Activated T-helper 2 cell treated with anti-CD3 and anti-CD28 coated beads, Interferon-gamma antibody, Interleukin-2, Interleukin-4, amounts not matched to agents 10 μg/mL and 5 μg/mL and 100 μg/mL, durations not matched to agents 14 hours and 24 hours and 36 hours (primary cell): ENCODE measurements around the gene LGALS4. TPM values are rescaled to one million over a fixed set of nuclear protein-coding genes. Genes with fewer than 3 reads are reported as not detected.
A peak's percentile ranks its signal among the peaks of the same experiment; 100 is the strongest.

Experiments
- DNase-seq: peaks from one replicate; pipeline ENCODE4 v3.0.0; 2021; ENCODE audit warnings: low spot score
- H3K27ac Mint-ChIP-seq: one replicate; pipeline ENCODE4 v1.8.0; 2021; ENCODE audit warnings: mixed read lengths
- H3K27me3 Mint-ChIP-seq: one replicate; pipeline ENCODE4 v1.8.0; 2021; ENCODE audit warnings: low read depth, mixed read lengths
- H3K36me3 Mint-ChIP-seq: one replicate; pipeline ENCODE4 v1.8.0; 2021; ENCODE audit warnings: low read depth, mixed read lengths
- H3K4me1 Mint-ChIP-seq: one replicate; pipeline ENCODE4 v1.8.0; 2021; ENCODE audit warnings: low read depth, mixed read lengths
- H3K4me3 Mint-ChIP-seq: one replicate; pipeline ENCODE4 v1.8.0; 2021; ENCODE audit warnings: low read depth, mild to moderate bottlenecking, moderate library complexity, mixed read lengths
- H3K9me3 Mint-ChIP-seq: one replicate; pipeline ENCODE4 v1.8.0; 2021; ENCODE audit warnings: mixed read lengths
- intact Hi-C: fragments of 100-400 bp; cut with micrococcal nuclease; formaldehyde crosslinking; loops from one replicate; pipeline ENCODE4 v1.15.1; 2023
- total RNA-seq: library from RNA; stranded (reverse); gene quantifications from 2 replicates; pipeline ENCODE4 v1.2.3, GENCODE V29; 2022

LGALS4 gene
- total RNA-seq, 1 donor from 2014 or later, result 1.6 TPM

GRCh38 chr19:38840583-38840968, 27.8 kb upstream of the LGALS4 start:
- peaks cover 57% of the 10 kb centered on the region for H3K4me1 Mint-ChIP-seq
- H3K9me3 Mint-ChIP-seq, result no peaks in the 10 kb centered on the region
- H3K27me3 Mint-ChIP-seq, result no peaks in the 10 kb centered on the region
- DNase-seq, result no peak
- H3K27ac Mint-ChIP-seq, result peak overlapping the region; percentile 74
- peaks cover 98% of the 10 kb centered on the region for H3K36me3 Mint-ChIP-seq
- peak overlapping the region; percentile 54 for H3K4me3 Mint-ChIP-seq
- intact Hi-C loops, result loop anchor here (10.0 kb wide), 1 partner anchor 504 kb away; the partner anchor contains the start of gene SAMD4B

GRCh38 chr19:38839816-38840582, 27.3 kb upstream of the LGALS4 start:
- H3K27me3 Mint-ChIP-seq, result no peaks in the 10 kb centered on the region
- no peak for DNase-seq
- H3K4me1 Mint-ChIP-seq, result peaks cover 53% of the 10 kb centered on the region
- intact Hi-C loops, result loop anchor here (10.0 kb wide), 2 partner anchors 285 to 505 kb away; partner anchors contain the start of gene SAMD4B
- no peaks in the 10 kb centered on the region for H3K9me3 Mint-ChIP-seq
- H3K27ac Mint-ChIP-seq, result peak overlapping the region; percentile 66
- peaks cover 96% of the 10 kb centered on the region for H3K36me3 Mint-ChIP-seq
- H3K4me3 Mint-ChIP-seq, result peak overlapping the region; percentile 15

DNA sequence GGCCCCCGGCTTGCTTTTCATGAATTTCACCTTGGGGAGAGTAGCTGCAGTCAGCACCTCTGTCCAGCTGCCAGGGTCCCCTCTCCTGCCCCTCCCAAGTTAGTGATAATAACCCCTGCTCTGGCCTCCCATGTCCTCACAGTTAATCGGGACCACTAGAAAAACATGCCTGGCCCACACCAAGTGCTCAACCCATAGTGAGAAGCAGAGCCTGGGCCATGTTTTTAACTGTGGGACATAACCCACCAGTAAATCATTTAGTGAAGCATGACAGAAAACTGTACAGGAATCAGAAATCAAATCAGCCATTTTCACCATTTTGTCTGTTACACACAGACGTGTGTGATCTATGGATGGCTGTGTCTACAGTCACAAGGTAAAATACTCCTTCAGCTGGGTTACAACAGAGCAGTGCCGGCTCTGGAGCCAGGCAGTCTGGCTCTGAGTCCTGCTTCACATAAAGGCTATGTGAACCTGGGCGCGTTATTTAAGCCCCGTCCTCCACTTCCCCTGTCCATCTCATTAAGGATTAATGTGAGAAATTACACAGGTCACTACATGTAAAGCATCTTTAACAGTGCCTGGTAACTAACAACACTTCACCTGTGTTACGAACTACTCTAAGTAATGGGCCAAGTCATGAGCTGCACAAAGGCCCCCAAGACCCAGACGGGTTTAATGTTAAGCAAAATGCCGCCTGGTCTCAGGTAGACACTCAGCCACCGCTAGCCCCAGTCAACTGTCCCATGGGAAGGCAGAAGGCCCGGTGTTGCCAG, 26.4 kb upstream of the LGALS4 start:
- Mint-ChIP-seq H3K27me3 (no peaks in the 10 kb centered on the region), H3K4me3 (no peak overlapping the region), H3K4me1 (peaks cover 48% of the 10 kb centered on the region), H3K36me3 (peaks cover 88% of the 10 kb centered on the region), H3K9me3 (no peaks in the 10 kb centered on the region), H3K27ac (peak overlapping the region; percentile 58)
- intact Hi-C loops, result loop anchor here (10.0 kb wide), 1 partner anchor 284 kb away; no protein-coding TSS in a partner anchor
- no peak for DNase-seq

DNA sequence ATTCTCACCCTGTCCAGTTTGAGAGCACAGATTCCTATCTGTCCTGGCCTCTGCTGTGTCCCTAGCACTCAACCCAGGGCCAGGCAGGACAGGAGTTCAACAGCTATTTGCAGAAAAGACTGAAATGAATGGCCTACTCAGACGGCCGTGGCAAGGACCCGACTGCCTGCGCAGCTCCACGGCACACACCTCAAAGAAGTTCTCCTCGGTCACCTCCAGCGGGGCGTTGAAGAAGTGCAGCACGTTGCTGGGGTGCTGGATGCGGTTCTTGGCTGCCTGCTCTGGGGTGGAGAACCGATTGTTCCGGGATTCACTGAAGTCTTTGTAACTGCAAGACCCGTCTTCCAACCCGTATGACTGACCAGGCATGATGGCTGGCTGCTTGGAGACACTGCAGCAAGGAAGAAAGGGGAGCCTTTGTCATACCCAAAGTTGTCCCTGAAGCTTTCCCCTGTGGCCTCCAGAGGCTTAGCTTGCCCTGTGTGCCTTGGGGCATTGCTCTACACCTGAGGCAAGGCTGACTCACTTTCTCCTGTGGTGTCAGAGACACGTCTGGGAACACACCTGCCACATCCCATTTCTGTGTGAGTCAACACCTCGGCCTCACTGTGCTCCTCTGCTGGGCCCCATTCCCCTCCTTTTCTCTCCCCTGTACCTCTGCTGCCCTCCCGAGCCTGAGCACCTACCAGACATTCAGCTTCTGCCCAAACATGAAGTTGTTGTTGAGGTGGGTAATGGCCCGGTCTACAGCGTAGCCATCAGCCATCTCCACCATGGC, 25.7 kb upstream of the LGALS4 start:
- no peak for DNase-seq
- Mint-ChIP-seq H3K4me3 (no peak overlapping the region), H3K36me3 (peaks cover 81% of the 10 kb centered on the region), H3K9me3 (no peaks in the 10 kb centered on the region), H3K27ac (peak overlapping the region; percentile 58), H3K27me3 (no peaks in the 10 kb centered on the region), H3K4me1 (peaks cover 40% of the 10 kb centered on the region)
- intact Hi-C loops, result loop anchor here (10.0 kb wide), 1 partner anchor 284 kb away; no protein-coding TSS in a partner anchor

GRCh38 chr19:38837656-38838121, 24.9 kb upstream of the LGALS4 start:
- no peak overlapping the region for H3K4me3 Mint-ChIP-seq
- intact Hi-C loops, result loop anchor here (10.0 kb wide), 1 partner anchor 283 kb away; no protein-coding TSS in a partner anchor
- no peak for DNase-seq
- peaks cover 33% of the 10 kb centered on the region for H3K4me1 Mint-ChIP-seq
- H3K9me3 Mint-ChIP-seq, result no peaks in the 10 kb centered on the region
- peaks cover 73% of the 10 kb centered on the region for H3K36me3 Mint-ChIP-seq
- H3K27me3 Mint-ChIP-seq, result no peaks in the 10 kb centered on the region
- H3K27ac Mint-ChIP-seq, result peak overlapping the region; percentile 75

DNA sequence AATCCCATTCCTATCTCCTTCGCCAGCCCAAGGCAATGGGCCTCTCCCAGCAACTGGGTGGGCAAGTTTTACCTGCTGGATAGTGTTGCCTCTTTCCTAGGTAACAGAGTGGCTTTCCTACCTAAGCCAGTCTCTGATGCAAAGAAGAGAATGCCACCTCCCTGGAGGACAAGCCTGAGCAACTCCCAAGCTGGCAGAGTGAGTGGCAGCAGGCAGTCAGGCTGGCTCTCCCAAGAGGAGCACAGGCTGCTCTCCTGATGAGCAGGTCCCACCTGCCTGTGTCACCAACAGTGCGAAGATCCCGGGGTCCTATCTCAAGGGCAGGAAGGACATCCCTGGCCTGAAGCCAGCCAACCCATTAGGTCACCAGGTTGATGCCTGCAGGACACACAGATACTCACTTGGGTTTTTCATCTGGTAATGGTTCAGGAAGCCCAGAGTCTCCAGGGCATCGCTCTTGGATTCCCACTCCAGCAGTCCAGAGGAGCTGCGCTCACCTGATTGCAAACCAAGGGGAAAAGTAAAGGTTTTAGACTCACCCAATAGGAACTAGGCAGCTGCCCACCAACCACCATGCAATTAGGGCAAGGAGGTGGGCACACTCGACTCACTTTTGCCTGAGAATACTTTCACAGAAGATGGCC, 24.4 kb upstream of the LGALS4 start:
- Mint-ChIP-seq H3K9me3 (no peaks in the 10 kb centered on the region), H3K27me3 (no peaks in the 10 kb centered on the region), H3K4me3 (no peak overlapping the region), H3K27ac (peak overlapping the region; percentile 75), H3K4me1 (peaks cover 31% of the 10 kb centered on the region), H3K36me3 (peaks cover 70% of the 10 kb centered on the region)
- intact Hi-C loops, result loop anchor here (10.0 kb wide), 1 partner anchor 282 kb away; no protein-coding TSS in a partner anchor
- DNase-seq, result no peak

GRCh38 chr19:38836159-38836982, 23.6 kb upstream of the LGALS4 start:
- H3K27me3 Mint-ChIP-seq, result no peaks in the 10 kb centered on the region

DNA sequence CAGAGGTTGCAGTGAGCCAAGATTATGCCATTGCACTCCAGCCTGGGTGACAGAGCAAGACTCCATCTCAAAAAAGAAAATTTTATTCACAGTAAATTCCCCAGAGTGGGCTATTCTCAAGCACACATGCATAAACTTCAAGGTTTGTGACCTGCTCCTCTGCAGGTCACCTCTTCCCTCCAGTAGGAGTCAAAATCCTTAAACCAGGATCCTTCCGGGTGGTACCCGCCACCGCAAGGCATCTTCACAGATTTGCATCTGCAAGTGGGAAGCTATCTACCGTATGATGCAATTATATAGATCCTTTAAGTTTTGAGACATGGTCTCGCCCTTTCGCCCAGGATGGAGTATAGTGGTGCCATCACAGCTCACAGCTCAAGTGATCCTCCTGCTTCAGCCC, 21.8 kb upstream of the LGALS4 start:
- Mint-ChIP-seq H3K4me1 (peaks cover 28% of the 10 kb centered on the region), H3K4me3 (no peak overlapping the region), H3K36me3 (peaks cover 57% of the 10 kb centered on the region), H3K27me3 (no peaks in the 10 kb centered on the region), H3K27ac (no peak overlapping the region), H3K9me3 (no peaks in the 10 kb centered on the region)
- DNase-seq, result no peak
- intact Hi-C loops, result loop anchor here (5.0 to 10.0 kb wide), 2 partner anchors 97 to 280 kb away; no protein-coding TSS in a partner anchor

More at GRCh38 chr19:38836159-38836982, 23.6 kb upstream of the LGALS4 start:
- Mint-ChIP-seq H3K9me3 (no peaks in the 10 kb centered on the region), H3K4me1 (peaks cover 30% of the 10 kb centered on the region), H3K27ac (no peak overlapping the region), H3K36me3 (peaks cover 65% of the 10 kb centered on the region), H3K4me3 (no peak overlapping the region)
- intact Hi-C loops, result loop anchor here (10.0 kb wide), 1 partner anchor 282 kb away; no protein-coding TSS in a partner anchor
- no peak for DNase-seq

DNA sequence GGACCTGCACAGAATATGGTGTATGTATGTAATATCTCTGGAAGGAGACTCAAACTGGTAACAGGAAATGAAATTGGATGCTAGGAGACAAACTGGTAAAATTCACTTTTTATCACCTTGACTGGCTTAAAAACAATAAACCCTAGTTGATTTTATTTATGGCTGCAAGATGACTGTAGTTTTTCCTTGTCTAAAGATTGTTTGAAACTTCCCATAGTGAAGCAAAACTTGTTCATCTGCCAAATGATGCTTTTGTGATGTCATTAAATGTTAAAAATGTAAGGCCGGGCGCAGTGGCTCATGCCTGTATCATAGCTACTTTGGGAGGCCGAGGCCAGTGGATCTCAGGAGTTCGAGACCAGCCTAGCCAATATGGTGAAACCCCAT, 21.4 kb upstream of the LGALS4 start:
- H3K4me1 Mint-ChIP-seq, result peaks cover 23% of the 10 kb centered on the region

GRCh38 chr19:38833092-38833425, 20.3 kb upstream of the LGALS4 start:
- Mint-ChIP-seq H3K36me3 (peaks cover 50% of the 10 kb centered on the region), H3K27ac (peak overlapping the region; percentile 46), H3K9me3 (no peaks in the 10 kb centered on the region), H3K4me1 (peaks cover 18% of the 10 kb centered on the region), H3K27me3 (no peaks in the 10 kb centered on the region), H3K4me3 (no peak overlapping the region)
- intact Hi-C loops, result loop anchor here (5.0 to 10.0 kb wide), 2 partner anchors 96 to 278 kb away; no protein-coding TSS in a partner anchor
- DNase-seq, result no peak

More for the DNA sequence above, 21.4 kb upstream of the LGALS4 start:
- no peak overlapping the region for H3K4me3 Mint-ChIP-seq
- H3K27me3 Mint-ChIP-seq, result no peaks in the 10 kb centered on the region
- peaks cover 55% of the 10 kb centered on the region for H3K36me3 Mint-ChIP-seq
- no peak overlapping the region for H3K27ac Mint-ChIP-seq
- no peaks in the 10 kb centered on the region for H3K9me3 Mint-ChIP-seq
- DNase-seq, result no peak
- intact Hi-C loops, result loop anchor here (5.0 to 10.0 kb wide), 2 partner anchors 97 to 279 kb away; no protein-coding TSS in a partner anchor

DNA sequence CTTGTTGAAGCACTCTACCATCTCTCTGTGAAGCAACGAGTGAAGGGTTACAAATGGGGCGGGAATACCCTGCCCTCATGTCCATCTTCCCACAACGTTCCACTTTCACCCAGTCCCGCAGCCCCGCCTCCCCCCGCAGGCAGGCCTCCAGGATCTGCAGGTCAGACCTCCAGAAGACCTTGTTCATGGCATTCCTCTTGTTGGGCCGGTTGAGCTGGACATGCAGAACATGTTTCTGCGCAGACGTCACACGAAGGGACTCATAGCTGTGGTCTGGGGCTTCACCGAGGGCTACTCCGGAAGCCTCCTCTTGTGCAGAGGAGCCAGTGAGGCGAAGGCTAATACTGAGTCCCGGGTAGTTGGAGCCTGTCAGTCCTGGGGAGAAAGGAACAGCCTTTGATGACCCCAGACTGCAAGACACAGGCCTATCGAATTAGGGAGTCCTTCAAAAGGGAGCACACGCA, 18.4 kb upstream of the LGALS4 start:
- H3K9me3 Mint-ChIP-seq, result no peaks in the 10 kb centered on the region
- intact Hi-C loops, result loop anchor here (1.0 to 10.0 kb wide), 5 partner anchors 19 to 276 kb away; partner anchors contain the start of genes NFKBIB and SIRT2
- H3K27ac Mint-ChIP-seq, result peak overlapping the region; percentile 98
- peaks cover 49% of the 10 kb centered on the region for H3K36me3 Mint-ChIP-seq
- H3K27me3 Mint-ChIP-seq, result no peaks in the 10 kb centered on the region
- peak overlapping the region; percentile 90 for H3K4me3 Mint-ChIP-seq
- DNase-seq, result peak; percentile 35
- H3K4me1 Mint-ChIP-seq, result peaks cover 21% of the 10 kb centered on the region
